Central memory CD4-positive, alpha-beta T cell (primary cell): Measurements from ENCODE around the gene GNG12.

Source experiments
- DNase-seq: peaks from one replicate; pipeline ENCODE4 v3.0.0; 2022

GNG12 gene

DNA sequence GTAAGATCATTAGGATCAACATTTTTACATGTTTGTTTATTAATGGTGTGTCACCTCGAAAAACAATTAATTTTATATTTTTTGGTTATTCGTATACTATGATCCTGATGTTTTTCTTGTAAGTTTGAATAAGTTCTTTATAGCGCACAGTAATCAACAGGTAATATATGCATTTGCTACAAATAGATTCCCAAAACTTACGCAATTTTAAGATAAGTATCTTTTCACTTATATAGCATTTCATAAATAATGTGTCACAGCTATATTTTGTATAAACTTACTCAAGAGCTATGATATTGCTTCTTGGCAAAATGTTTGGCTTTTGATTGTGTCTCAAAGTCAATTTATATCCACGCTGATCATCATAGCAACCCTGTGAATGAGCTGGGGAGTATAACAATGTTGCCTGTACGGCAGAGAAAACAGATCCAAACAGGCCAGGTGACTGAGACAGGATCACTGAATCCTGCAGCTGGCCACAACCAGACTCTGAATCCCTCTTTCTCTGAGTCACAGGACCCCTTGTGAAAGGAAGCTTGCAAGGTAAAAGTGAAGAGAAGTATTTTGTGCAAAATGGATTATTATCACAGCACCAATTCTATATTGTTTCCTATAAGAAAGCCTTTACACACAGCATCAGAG, 48.6 kb downstream of the GNG12 start:
- no peak for DNase-seq

DNA sequence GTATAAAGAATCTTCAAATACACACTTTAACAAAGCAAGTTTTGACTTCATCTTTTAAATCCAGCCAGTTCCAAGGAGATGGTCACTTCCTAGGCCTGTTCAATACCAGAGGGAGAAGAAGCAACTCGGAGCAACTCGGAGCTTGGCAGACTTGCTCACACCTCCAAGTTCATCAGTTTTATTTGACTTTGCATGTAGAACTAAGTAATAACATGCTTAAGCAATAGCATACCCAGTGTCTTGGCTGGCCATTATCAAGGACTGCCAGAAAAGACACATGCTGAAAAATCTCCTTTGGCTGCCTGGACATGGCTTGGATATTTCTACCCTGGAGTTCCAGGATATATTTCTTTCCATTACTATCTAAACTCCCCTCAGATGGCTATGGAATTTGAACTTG, 52.6 kb downstream of the GNG12 start:
- DNase-seq, result no peak

GRCh38 chr1:67777440-67777839, 55.8 kb downstream of the GNG12 start:
- DNase-seq, result no peak

- DNase-seq, result no peak
These were observed 56.3 kb downstream of the GNG12 start for GRCh38 chr1:67777016-67777415.

- DNase-seq, result no peak
These were observed 59.8 kb downstream of the GNG12 start for GRCh38 chr1:67773462-67773861.

DNA sequence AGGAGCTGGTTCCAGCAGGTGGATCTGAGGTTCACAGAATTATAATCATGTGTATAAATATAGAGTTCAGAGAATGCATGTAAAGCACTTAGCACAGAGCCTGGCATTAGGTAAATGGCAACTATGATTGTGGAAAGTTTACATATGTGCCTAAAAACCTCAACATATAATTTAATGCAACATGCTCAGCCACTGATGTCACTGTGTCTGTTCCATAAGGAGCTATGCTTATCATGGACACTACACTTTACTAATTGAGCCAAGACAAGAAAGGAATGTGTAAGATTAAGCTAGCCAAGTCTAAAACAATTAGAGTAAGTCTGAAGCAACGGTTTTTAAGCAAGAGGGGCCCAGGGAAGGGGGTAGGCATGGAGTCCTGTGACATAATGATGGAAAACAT, 61.5 kb downstream of the GNG12 start:
- DNase-seq, result no peak

DNA sequence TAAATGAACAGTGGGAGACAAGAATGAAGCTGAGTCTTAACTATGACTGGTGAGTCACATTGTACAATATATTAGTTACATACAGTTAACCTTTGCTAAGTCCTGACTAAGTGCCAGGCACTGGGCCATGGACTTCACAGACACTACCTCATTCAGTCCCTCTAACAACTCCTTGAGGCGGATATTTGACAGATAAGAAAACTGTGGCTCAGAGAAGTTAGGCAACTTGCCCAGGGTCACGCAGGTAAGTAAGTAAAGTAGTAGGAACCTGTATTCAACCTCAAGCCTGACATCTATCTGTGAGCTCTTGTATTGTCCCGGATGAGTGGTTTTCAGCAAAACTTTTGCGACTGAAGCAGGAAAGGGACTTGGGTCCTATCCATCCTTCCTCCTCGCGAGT, 62.1 kb downstream of the GNG12 start:
- DNase-seq, result no peak

GRCh38 chr1:67769633-67770256, 63.5 kb downstream of the GNG12 start:
- DNase-seq, result no peak

GRCh38 chr1:67768480-67768879, 64.8 kb downstream of the GNG12 start:
- no peak for DNase-seq

DNA sequence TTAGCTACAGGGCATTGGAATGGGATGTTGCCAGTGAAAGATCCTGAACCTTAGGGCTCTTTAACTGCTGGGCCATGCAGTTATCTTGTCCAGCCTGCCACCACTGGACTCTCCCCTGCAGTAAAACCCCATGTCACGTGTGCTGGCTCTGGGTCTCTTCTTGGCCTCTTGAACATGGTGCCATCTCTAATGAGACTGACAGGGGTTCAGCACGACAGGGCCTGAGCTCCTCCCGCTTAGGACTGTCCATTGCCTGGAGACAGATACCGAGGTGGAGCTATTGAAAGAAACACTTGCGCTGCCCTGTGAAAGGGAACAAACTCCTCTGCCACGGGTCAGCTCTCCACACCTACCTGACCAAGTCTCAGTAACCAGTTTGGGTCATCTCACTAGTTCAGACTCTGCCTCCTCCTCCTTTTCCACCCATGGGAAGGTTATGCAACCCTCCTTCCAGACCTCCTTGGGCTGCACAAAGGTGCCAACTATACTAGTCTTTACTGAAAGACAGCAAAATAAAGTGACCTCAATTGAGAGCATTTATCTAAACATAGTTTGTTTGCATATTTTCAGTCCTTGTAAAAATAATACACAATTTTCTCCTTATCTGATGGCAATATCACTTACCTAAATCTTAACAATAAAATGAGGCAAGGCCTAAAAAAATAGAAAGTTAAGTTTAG, 66.0 kb downstream of the GNG12 start:
- DNase-seq, result no peak

DNA sequence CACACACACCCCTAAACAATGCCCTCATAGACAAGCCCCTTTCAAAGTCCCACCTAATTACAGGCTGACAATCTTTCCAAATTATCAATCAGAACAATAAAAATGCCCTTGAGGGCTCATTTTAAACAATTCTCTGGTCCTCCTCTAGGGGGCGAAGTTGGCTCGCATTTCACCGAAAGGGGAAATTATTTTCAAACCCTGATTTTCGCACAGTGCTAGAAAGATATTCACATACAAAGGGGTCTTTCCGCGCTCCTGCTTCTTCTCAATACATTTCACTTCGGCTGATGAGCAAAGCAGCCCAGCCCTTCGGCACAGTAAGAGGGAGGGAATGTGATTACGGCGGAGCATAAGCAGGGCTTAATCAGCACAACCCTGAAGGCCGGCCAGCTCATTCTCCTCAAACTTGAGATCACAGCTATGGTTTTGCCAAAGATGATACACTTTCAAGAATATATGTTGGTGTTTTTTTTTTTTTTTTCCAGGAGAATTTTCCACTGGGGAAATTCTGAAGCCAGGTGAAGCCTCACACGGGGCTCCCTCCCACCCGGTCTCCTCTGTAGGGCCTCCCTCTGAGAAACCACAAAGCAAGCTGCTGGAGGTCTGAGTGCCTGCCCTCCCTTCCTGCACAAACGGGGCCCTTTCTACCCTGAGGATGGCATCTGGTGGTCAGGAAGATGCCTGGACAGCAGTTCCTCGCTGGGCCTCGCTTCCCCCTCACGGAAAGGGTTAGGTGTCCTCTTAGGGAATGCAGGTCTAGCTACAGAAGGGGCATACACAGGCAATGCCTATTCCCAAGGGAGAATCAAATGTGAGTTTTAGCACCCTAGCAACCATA, 66.9 kb downstream of the GNG12 start:
- DNase-seq, result peak; percentile 27

DNA sequence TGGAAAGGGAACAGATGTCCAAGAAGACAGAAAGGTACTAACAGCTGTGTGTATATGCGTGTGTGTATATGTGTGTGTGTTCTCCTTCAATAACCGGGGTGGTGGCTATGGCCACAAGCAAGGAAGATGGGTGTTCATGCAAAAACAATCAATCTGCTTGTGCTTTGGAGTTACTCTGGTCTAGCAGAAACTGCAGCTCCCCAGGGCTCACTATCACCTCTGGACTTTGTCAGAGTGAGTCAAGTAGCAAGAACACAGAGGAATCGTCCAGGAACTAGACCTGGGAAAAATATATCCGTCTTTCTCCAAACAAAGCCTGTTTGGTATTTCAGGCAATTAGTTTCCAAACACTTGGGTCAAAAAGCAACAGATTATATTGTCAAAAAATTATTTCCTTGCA, 68.6 kb downstream of the GNG12 start:
- no peak for DNase-seq

- no peak for DNase-seq
These were observed 71.5 kb downstream of the GNG12 start for GRCh38 chr1:67761730-67762129.

- DNase-seq, result no peak
These were observed 72.2 kb downstream of the GNG12 start for GRCh38 chr1:67761091-67761490.

- DNase-seq, result peak; percentile 19
These were observed 73.0 kb downstream of the GNG12 start for GRCh38 chr1:67760030-67760821.

DNA sequence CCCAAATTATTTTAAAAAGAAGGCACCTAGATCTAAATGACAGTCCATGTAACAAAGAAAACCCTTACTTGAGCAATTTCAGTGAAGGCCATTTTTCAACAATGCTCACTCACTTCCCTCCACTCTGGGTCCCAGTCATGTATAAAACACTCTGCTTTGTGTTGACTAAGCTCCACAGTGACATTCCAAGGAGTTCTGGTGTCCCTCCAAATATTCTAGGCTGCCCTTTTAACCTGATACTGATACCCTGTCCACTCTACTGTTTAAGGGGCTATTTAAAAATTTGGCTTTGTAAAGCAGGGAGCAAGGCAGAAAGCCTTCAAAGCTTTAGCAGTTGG, 73.6 kb downstream of the GNG12 start:
- no peak for DNase-seq

DNA sequence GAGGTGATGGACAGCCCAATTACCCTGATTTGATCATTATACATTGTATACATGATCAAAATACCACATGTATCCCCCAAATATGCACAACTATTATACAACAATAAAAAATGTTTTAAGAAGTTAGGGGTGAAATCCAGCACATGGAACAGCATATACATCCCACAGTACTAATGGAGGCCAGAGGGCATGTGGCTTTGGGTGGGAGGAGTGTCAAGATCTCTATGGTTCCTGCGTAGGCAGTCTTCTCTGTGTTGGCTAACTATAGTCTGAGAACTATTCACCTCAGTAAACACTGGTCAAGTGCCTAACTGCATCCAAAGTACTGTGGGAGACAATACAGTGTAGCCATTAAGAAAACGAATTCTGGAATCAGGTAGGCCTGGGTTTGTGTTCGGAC, 74.2 kb downstream of the GNG12 start:
- DNase-seq, result no peak

GRCh38 chr1:67755619-67756018, 77.6 kb downstream of the GNG12 start:
- no peak for DNase-seq

DNA sequence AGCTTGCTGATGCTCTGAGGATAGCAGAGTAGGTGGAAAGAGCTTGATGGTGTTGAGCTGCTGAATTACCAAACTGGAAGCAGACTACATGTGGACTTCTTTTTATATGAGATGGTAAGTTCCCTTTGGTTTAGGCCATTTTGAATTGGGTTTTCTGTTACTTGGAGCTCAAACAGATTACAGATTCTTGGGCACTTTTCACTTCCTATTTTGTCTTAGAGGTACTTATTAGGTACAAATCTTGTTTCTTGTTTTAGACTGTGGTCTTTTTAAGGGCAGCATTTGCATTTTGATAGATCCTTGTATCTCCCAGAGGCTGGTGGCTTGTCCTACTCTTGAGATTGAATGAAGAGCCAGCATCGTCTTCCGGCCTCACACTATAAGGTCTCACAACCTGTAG, 78.1 kb downstream of the GNG12 start:
- no peak for DNase-seq

DNA sequence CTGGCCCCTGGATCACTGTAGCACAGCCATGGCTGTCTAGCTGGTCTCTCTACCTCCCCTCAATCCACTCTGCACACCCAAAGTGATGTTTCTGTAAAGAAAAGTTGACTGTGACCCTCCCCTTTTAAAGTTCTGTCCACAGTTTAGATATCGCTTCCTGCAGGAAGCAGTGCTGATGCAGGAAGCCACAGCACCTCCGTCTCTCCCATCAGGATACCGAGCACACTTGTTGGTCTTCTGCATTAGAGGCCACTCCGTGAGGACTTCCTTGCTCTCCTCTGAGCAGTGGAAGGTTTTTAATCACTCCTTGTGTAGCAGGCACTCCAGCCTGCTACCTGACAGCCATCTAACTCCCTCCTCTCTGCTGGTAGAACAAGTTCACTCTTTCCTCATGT, 78.7 kb downstream of the GNG12 start:
- no peak for DNase-seq

- DNase-seq, result no peak
These were observed 79.3 kb downstream of the GNG12 start for GRCh38 chr1:67753776-67754525.

- DNase-seq, result no peak
These were observed 81.0 kb downstream of the GNG12 start for GRCh38 chr1:67752306-67752705.
